Measurements from ENCODE around the gene DRAXIN. TPM values are rescaled to one million over a fixed set of nuclear protein-coding genes. Genes with fewer than 3 reads are reported as not detected.

Gene DRAXIN
- total RNA-seq, 4 donors from 2014 or later: under 0.01 to 0.06 TPM; not detected in 2

GRCh38 chr1:11671205-11671543, 20.3 kb upstream of the DRAXIN start:
- Histone ChIP-seq H3K4me1 (peaks cover 0 to 6% (median 0%) of the 10 kb centered on the region in 4 donors), H3K36me3 (peaks cover 11 to 77% (median 64%) of the 10 kb centered on the region in 4 donors), H3K9me3 (no peaks in the 10 kb centered on the region), H3K4me3 (no peak overlapping the region), H3K27ac (replicated peaks in 1 of 4) (no peak overlapping the region), H3K27me3 (no peaks in the 10 kb centered on the region)
- no peak for DNase-seq (ENCODE audit: extremely low spot score)
- intact Hi-C loops (cut with DNase I): no loop called here
- 85% methylated on average over 6 of the region's 6 CpGs for WGBS
- TF ChIP-seq POLR2A (IDR thresholded peaks at IDR 0.05; ENCODE audit: low read depth) (no peak), EP300 (IDR thresholded peaks at IDR 0.05) (no peak), POLR2AphosphoS5 (IDR thresholded peaks at IDR 0.05) (no peak), CTCF (IDR thresholded peaks at IDR 0.05) (no peak)

- H3K27me3 ChIP-seq: no peaks in the 10 kb centered on the region
- no peak overlapping the region for H3K4me3 ChIP-seq
- intact Hi-C loops (cut with DNase I): no loop called here
- no peak overlapping the region for H3K27ac ChIP-seq (replicated peaks in 1 of 4)
- DNase-seq (ENCODE audit: extremely low spot score): no peak
- H3K4me1 ChIP-seq: peaks cover 0 to 6% (median 0%) of the 10 kb centered on the region in 4 donors
- no peak for TF ChIP-seq EP300 (IDR thresholded peaks at IDR 0.05)
- no peak for TF ChIP-seq POLR2AphosphoS5 (IDR thresholded peaks at IDR 0.05)
- TF ChIP-seq POLR2A (IDR thresholded peaks at IDR 0.05; ENCODE audit: low read depth): no peak
- TF ChIP-seq CTCF (IDR thresholded peaks at IDR 0.05): no peak
- peaks cover 15 to 83% (median 69%) of the 10 kb centered on the region in 4 donors for H3K36me3 ChIP-seq
- 88% methylated on average over 12 of the region's 14 CpGs for WGBS
- no peaks in the 10 kb centered on the region for H3K9me3 ChIP-seq
These were observed 19.8 kb upstream of the DRAXIN start for GRCh38 chr1:11671544-11672286.

GRCh38 chr1:11673089-11673769, 18.3 kb upstream of the DRAXIN start:
- no peak for DNase-seq (ENCODE audit: extremely low spot score)
- 97% methylated on average over 11 of the region's 14 CpGs for WGBS
- no peak overlapping the region for H3K4me3 ChIP-seq
- H3K9me3 ChIP-seq: no peaks in the 10 kb centered on the region
- intact Hi-C loops (cut with DNase I): no loop called here
- H3K27ac ChIP-seq (replicated peaks in 1 of 4): no peak overlapping the region
- no peaks in the 10 kb centered on the region for H3K27me3 ChIP-seq
- H3K4me1 ChIP-seq: no peaks in the 10 kb centered on the region
- TF ChIP-seq POLR2A (IDR thresholded peaks at IDR 0.05; ENCODE audit: low read depth): no peak
- peaks cover 17 to 98% (median 76%) of the 10 kb centered on the region in 4 donors for H3K36me3 ChIP-seq

GRCh38 chr1:11674488-11674887, 17.0 kb upstream of the DRAXIN start:
- 93% methylated on average over 14 of the region's 14 CpGs for WGBS
- no peak overlapping the region for H3K4me3 ChIP-seq
- peaks cover 12 to 86% (median 68%) of the 10 kb centered on the region in 4 donors for H3K36me3 ChIP-seq
- H3K27me3 ChIP-seq: no peaks in the 10 kb centered on the region
- no peak overlapping the region for H3K27ac ChIP-seq (replicated peaks in 1 of 4)
- DNase-seq (ENCODE audit: extremely low spot score): no peak
- H3K9me3 ChIP-seq: no peaks in the 10 kb centered on the region
- no peak for TF ChIP-seq CTCF (IDR thresholded peaks at IDR 0.05)
- TF ChIP-seq POLR2AphosphoS5 (IDR thresholded peaks at IDR 0.05): no peak
- no peak for TF ChIP-seq POLR2A (IDR thresholded peaks at IDR 0.05; ENCODE audit: low read depth)
- no peak for TF ChIP-seq EP300 (IDR thresholded peaks at IDR 0.05)
- H3K4me1 ChIP-seq: peaks cover 0 to 10% (median 7%) of the 10 kb centered on the region in 4 donors
- intact Hi-C loops (cut with DNase I): no loop called here

GRCh38 chr1:11675325-11675724, 16.2 kb upstream of the DRAXIN start:
- WGBS: 92% methylated on average over 8 of the region's 10 CpGs

More at GRCh38 chr1:11675325-11675724, 16.2 kb upstream of the DRAXIN start:
- intact Hi-C loops (cut with DNase I): no loop called here
- Histone ChIP-seq H3K27me3 (no peaks in the 10 kb centered on the region), H3K9me3 (no peaks in the 10 kb centered on the region), H3K4me1 (peaks cover 5 to 19% (median 15%) of the 10 kb centered on the region in 4 donors), H3K4me3 (no peak overlapping the region), H3K27ac (replicated peaks in 1 of 4) (no peak overlapping the region), H3K36me3 (peaks cover 12 to 78% (median 62%) of the 10 kb centered on the region in 4 donors)
- TF ChIP-seq POLR2A (IDR thresholded peaks at IDR 0.05; ENCODE audit: low read depth) (no peak), CTCF (IDR thresholded peaks at IDR 0.05) (no peak), EP300 (IDR thresholded peaks at IDR 0.05) (no peak), POLR2AphosphoS5 (IDR thresholded peaks at IDR 0.05) (no peak)
- no peak for DNase-seq (ENCODE audit: extremely low spot score)
